PC-3 (cell line): Measurements from ENCODE around the gene KCNQ1OT1.

Experiments
- CTCF ChIP-seq: fragments of 300-600 bp; sonication (generic); conservative IDR thresholded peaks from 2 replicates; pipeline ENCODE4 v1.5.1; 2017; ENCODE audit warnings: antibody characterized with exemption, low read depth, mild to moderate bottlenecking, low read length
- EZH2 ChIP-seq: fragments of 300-600 bp; sonication (generic); IDR thresholded peaks from one replicate; pipeline ENCODE4 v1.6.1; 2017; ENCODE audit warnings: antibody characterized with exemption, mild to moderate bottlenecking, low read length; ENCODE audit not compliant: unreplicated experiment

- no peak for TF ChIP-seq CTCF
- no peak for TF ChIP-seq EZH2
These were observed 47.6 kb upstream of the KCNQ1OT1 start for GRCh38 chr11:2747248-2748027.
